CD4-positive, alpha-beta T cell (primary cell): ENCODE measurements around the gene FCN1. TPM values are rescaled to one million over a fixed set of nuclear protein-coding genes. Genes with fewer than 3 reads are reported as not detected.

ENCODE experiments used
- ATAC-seq: fragments of 200-7000 bp; cut with Tn5 transposase; one replicate; pipeline ENCODE4 v1.10.0; 2022; ENCODE audit warnings: mild to moderate bottlenecking; ENCODE audit not compliant: poor library complexity
- CTCF ChIA-PET: fragments of 350-600 bp; sonication (Branson Sonifier 250); formaldehyde crosslinking; loops from one replicate; lab custom pipeline; 2021; ENCODE audit warnings: antibody characterized with exemption, inconsistent platforms; lab: Charles Lee
- POLR2A ChIA-PET: fragments of 350-600 bp; sonication (Branson Sonifier 250); formaldehyde crosslinking; loops from one replicate; lab custom pipeline; 2021; ENCODE audit warnings: antibody characterized with exemption, inconsistent platforms; lab: Charles Lee
- DNase-seq, 14 experiments: peaks; one replicate each; pipeline ENCODE4 v3.0.0-alpha.2; 2013 to 2020; ENCODE audit warnings: mixed read lengths in 2 of 14
- H3K27ac ChIP-seq, 2 donors: one replicate each; pipeline versions ENCODE4 v1.5.1 to v1.7.0; 2013; ENCODE audit warnings: low read length in 2 of 2, low read depth in 1 of 2, mild to moderate bottlenecking in 1 of 2
- H3K27me3 ChIP-seq, 2 experiments: 1 replicate in 1 of 2; 2 replicates in 1 of 2; pipeline versions ENCODE4 v1.6.1 to v1.7.0; 2013; ENCODE audit warnings: low read length in 2 of 2, control low read depth in 1 of 2, mild to moderate bottlenecking in 1 of 2, moderate library complexity in 1 of 2; ENCODE audit not compliant: insufficient read depth in 2 of 2, control insufficient read depth in 1 of 2
- H3K36me3 ChIP-seq: one replicate; pipeline ENCODE4 v1.6.1; 2013; ENCODE audit warnings: low read length, control low read depth; ENCODE audit not compliant: insufficient read depth
- H3K4me1 ChIP-seq: one replicate; pipeline ENCODE4 v1.6.1; 2013; ENCODE audit warnings: low read length, control low read depth; ENCODE audit not compliant: insufficient read depth
- H3K4me3 ChIP-seq: one replicate; pipeline ENCODE4 v1.5.1; 2013; ENCODE audit warnings: mild to moderate bottlenecking, low read length, moderate library complexity
- H3K9me3 ChIP-seq, 2 experiments: 1 replicate in 1 of 2; 2 replicates in 1 of 2; pipeline versions ENCODE4 v1.6.1 to v1.7.0; 2013; ENCODE audit warnings: low read length in 2 of 2, mild to moderate bottlenecking in 2 of 2, control low read depth in 1 of 2, moderate library complexity in 1 of 2; ENCODE audit not compliant: control insufficient read depth in 1 of 2, insufficient read depth in 1 of 2
- H3K27ac Mint-ChIP-seq: one replicate; pipeline ENCODE4 v1.8.0; 2020; ENCODE audit warnings: mixed read lengths
- H3K27me3 Mint-ChIP-seq: one replicate; pipeline ENCODE4 v1.8.0; 2021; ENCODE audit warnings: mixed read lengths
- H3K36me3 Mint-ChIP-seq: one replicate; pipeline ENCODE4 v1.8.0; 2021; ENCODE audit warnings: low read depth, mixed read lengths
- H3K4me1 Mint-ChIP-seq: one replicate; pipeline ENCODE4 v1.8.0; 2021; ENCODE audit warnings: low read depth, mixed read lengths
- H3K4me3 Mint-ChIP-seq: one replicate; pipeline ENCODE4 v1.8.0; 2020; ENCODE audit warnings: mild to moderate bottlenecking, mixed read lengths
- H3K9me3 Mint-ChIP-seq: one replicate; pipeline ENCODE4 v1.8.0; 2020; ENCODE audit warnings: mixed read lengths
- intact Hi-C, 2 experiments: fragments of 100-400 bp; cut with DNase I in 1 of 2; cut with micrococcal nuclease in 1 of 2; formaldehyde crosslinking; loops; one replicate each; pipeline versions ENCODE4 v1.15.1 to v1.9.0; 2023 to 2025; cut with DNase I, micrococcal nuclease
- total RNA-seq, 174 experiments: library from RNA in 2 of 174; stranded (reverse) in 2 of 174; gene quantifications; one replicate each; pipeline ENCODE4 v1.2.3 and lab custom pipeline; 2021 to 2026
- TF ChIP-seq, protein P1 (sequence below): fragments of 200-600 bp; IDR thresholded peaks from one replicate; pipeline ENCODE4 v1.8.0; 2022; ENCODE audit warnings: antibody characterized with exemption, mild to moderate bottlenecking

The FCN1 gene
- total RNA-seq, 2 experiments from 2014 or later, result 9.9 to 10.5 TPM

DNA sequence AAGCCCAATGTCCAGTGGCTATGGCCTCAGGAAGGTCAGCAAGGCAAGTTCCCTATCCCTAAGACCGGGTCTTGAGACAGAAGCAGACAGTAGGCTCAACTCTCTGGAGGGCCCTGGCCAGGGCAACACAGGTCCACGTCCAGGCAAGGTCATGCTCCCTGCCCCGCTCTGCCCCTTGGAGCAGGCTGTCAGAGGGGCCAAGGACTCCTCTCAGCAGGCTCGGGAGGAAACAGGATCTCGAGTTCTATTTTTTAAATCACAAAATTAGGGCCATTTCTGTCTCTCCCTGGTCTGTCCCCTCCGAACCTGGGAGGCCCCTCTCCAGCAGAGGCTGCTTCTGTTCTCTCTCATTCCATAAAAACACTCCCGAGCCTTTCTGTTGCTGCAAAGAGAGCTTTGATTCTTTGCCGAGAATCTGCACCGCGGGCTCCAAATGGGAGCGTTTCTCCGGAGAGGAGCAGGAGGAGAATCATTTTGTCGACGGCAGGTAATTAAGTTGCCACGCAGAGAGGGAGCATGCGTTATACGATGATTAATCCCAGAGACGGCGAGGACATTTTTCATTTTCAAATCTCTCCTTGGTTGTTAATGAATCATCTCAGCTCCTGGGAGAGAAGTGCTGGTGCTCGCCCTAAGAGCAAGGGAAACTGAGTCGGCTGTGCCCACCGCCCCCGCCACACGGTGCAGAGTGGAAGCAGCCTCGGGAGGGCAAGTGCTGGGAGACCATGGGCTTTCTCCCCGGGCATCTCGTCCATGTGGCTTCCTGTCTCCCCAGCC, 24.5 kb upstream of the FCN1 start:
- Histone ChIP-seq H3K27me3 (no peaks in the 10 kb centered on the region), H3K4me3 (no peak overlapping the region), H3K9me3 (peaks cover 0 to 8% of the 10 kb centered on the region in 2 experiments), H3K27ac (no peak overlapping the region), H3K36me3 (no peaks in the 10 kb centered on the region), H3K4me1 (no peaks in the 10 kb centered on the region)
- no peaks in the 10 kb centered on the region for H3K4me1 Mint-ChIP-seq
- no peak overlapping the region for H3K27ac Mint-ChIP-seq
- intact Hi-C loops, result no loop called here
- H3K36me3 Mint-ChIP-seq, result no peaks in the 10 kb centered on the region
- no peak overlapping the region for H3K4me3 Mint-ChIP-seq
- ChIA-PET CTCF (no interaction called here), POLR2A (no interaction called here)
- no peaks in the 10 kb centered on the region for H3K9me3 Mint-ChIP-seq
- TF ChIP-seq, protein P1, sequence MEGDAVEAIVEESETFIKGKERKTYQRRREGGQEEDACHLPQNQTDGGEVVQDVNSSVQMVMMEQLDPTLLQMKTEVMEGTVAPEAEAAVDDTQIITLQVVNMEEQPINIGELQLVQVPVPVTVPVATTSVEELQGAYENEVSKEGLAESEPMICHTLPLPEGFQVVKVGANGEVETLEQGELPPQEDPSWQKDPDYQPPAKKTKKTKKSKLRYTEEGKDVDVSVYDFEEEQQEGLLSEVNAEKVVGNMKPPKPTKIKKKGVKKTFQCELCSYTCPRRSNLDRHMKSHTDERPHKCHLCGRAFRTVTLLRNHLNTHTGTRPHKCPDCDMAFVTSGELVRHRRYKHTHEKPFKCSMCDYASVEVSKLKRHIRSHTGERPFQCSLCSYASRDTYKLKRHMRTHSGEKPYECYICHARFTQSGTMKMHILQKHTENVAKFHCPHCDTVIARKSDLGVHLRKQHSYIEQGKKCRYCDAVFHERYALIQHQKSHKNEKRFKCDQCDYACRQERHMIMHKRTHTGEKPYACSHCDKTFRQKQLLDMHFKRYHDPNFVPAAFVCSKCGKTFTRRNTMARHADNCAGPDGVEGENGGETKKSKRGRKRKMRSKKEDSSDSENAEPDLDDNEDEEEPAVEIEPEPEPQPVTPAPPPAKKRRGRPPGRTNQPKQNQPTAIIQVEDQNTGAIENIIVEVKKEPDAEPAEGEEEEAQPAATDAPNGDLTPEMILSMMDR, result no peak
- no peak for DNase-seq
- ATAC-seq, result no peak
- H3K27me3 Mint-ChIP-seq, result no peaks in the 10 kb centered on the region

DNA sequence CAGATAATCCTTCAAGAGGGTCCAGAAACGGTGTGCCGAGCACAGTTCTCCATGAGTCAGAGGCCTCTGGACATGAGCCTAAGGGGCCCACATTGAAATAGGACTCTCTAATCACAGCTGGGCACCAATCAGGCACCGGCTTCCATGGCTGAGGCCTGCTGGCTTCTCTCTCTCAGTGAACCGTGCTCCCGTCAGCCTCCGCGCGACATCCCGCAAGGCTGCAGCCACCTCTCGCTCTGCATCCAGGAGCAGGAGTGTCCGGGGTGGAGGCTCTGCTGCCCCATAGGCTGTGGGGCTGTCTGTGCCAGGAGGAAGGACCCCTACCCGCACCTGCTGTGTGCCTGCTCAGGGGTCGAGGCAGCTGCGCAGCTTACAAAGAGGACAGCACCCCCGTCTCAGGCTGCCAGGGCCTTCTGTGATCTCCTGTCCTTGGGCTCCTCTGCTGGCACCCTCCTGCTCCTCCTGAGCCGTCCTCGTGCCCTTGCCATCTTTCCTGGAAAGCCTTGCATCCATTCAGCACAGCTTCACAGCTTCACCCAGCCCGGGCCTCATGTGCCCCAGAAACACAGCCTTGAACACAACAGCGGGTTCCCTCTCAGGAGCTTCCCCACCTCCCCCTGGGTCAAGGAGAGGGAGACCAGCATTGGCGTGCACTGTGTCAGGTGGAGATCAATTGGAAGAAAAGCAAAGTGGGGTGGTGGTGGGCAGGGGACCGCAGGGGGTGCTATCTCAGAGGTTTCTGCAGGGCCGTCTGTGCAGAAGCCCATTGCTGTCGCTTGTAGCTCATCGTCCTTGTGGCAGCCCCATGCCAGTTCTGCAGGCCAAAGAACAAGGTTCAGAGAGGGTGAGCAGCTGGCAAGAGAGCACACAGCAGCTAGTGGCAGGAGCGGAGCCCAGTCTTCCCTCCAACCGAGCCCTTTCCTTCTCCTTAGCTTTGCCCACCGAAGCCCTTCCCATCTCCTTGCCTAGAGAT, 22.8 kb upstream of the FCN1 start:
- ChIA-PET POLR2A (no interaction called here), CTCF (no interaction called here)
- Mint-ChIP-seq H3K9me3 (no peaks in the 10 kb centered on the region), H3K4me3 (no peak overlapping the region), H3K27me3 (no peaks in the 10 kb centered on the region), H3K4me1 (no peaks in the 10 kb centered on the region), H3K36me3 (no peaks in the 10 kb centered on the region), H3K27ac (no peak overlapping the region)
- Histone ChIP-seq H3K27ac (no peak overlapping the region), H3K4me3 (no peak overlapping the region), H3K4me1 (peaks cover 2% of the 10 kb centered on the region), H3K36me3 (no peaks in the 10 kb centered on the region), H3K9me3 (peaks cover 0 to 4% of the 10 kb centered on the region in 2 experiments), H3K27me3 (peaks cover 0 to 2% of the 10 kb centered on the region in 2 experiments)
- intact Hi-C loops, result no loop called here
- ATAC-seq, result no peak
- no peak for DNase-seq
- TF ChIP-seq, protein P1, result no peak

DNA sequence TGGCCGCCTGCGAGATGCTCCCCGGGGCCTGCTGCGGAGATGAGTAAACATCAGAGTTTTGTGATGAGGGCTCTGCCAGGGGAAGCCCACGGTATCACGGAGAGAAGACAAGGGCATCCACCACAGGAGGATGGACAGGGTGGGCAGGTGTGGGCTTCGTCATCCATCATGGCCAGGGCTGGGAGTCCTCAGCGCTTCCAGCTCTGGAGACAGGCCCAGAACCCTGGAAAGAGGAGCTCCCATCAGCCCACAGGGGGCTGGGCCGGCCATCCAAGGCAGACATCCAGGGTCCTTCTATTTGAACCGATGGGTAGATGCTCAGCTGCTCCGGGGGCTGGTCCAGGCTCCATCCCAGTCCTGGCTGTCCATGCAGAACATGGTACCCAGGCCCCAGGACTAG, 22.1 kb upstream of the FCN1 start:
- no peak for ATAC-seq

More for the DNA sequence above, 22.1 kb upstream of the FCN1 start:
- intact Hi-C loops, result no loop called here
- no peaks in the 10 kb centered on the region for H3K36me3 ChIP-seq
- peaks cover 0 to 2% of the 10 kb centered on the region in 2 experiments for H3K27me3 ChIP-seq
- H3K27ac ChIP-seq, result no peak overlapping the region
- Mint-ChIP-seq H3K4me1 (no peaks in the 10 kb centered on the region), H3K27me3 (no peaks in the 10 kb centered on the region), H3K9me3 (no peaks in the 10 kb centered on the region), H3K36me3 (no peaks in the 10 kb centered on the region), H3K4me3 (no peak overlapping the region), H3K27ac (no peak overlapping the region)
- ChIA-PET CTCF (no interaction called here), POLR2A (no interaction called here)
- H3K9me3 ChIP-seq, result peaks cover 0 to 4% of the 10 kb centered on the region in 2 experiments
- TF ChIP-seq, protein P1, result no peak
- H3K4me1 ChIP-seq, result peaks cover 2% of the 10 kb centered on the region
- no peak for DNase-seq
- no peak overlapping the region for H3K4me3 ChIP-seq
